HG03097 (cell line): ENCODE data around the gene UMODL1.

Experiments used
- ATAC-seq: cut with Tn5 transposase; IDR thresholded peaks from one replicate; pipeline ENCODE4 v1.9.1; 2021; ENCODE audit not compliant: unreplicated experiment, low FRiP score

The UMODL1 gene, protein sequence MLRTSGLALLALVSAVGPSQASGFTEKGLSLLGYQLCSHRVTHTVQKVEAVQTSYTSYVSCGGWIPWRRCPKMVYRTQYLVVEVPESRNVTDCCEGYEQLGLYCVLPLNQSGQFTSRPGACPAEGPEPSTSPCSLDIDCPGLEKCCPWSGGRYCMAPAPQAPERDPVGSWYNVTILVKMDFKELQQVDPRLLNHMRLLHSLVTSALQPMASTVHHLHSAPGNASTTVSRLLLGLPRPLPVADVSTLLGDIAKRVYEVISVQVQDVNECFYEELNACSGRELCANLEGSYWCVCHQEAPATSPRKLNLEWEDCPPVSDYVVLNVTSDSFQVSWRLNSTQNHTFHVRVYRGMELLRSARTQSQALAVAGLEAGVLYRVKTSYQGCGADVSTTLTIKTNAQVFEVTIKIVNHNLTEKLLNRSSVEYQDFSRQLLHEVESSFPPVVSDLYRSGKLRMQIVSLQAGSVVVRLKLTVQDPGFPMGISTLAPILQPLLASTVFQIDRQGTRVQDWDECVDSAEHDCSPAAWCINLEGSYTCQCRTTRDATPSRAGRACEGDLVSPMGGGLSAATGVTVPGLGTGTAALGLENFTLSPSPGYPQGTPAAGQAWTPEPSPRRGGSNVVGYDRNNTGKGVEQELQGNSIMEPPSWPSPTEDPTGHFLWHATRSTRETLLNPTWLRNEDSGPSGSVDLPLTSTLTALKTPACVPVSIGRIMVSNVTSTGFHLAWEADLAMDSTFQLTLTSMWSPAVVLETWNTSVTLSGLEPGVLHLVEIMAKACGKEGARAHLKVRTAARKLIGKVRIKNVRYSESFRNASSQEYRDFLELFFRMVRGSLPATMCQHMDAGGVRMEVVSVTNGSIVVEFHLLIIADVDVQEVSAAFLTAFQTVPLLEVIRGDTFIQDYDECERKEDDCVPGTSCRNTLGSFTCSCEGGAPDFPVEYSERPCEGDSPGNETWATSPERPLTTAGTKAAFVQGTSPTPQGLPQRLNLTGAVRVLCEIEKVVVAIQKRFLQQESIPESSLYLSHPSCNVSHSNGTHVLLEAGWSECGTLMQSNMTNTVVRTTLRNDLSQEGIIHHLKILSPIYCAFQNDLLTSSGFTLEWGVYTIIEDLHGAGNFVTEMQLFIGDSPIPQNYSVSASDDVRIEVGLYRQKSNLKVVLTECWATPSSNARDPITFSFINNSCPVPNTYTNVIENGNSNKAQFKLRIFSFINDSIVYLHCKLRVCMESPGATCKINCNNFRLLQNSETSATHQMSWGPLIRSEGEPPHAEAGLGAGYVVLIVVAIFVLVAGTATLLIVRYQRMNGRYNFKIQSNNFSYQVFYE

DNA sequence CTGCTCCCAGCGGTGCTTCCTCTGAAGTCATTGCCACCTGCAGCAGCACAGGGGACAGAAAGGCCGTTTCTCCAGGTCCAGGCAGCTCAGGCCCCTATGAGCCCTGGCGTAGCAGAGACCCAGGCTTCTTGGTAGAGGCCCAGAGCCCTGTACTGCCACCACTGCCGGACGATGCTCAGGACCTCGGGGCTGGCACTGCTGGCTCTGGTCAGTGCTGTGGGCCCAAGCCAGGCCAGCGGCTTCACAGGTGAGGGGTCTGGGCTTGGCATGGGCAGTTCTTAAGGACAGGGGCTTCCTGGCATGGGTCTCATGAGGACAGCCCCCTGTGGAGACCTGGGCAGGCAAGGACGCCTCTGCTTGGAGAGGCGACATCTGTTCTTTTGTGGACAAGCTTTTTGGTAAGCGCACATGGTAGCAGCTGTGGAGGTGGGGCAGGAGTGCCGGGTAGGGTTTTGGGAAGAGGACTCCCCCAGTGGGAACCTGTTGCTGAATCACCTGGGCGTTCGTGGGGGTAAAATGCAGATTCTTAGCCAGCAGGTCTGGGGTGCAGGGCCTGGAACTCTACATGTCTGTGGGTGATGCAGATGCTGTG is at the start of gene UMODL1:
Gene UMODL1 (plus strand): TSS at position 172 of the 592 bp plus-strand sequence. CDS start 0 bp downstream, at position 172.
- ATAC-seq = no peak

DNA sequence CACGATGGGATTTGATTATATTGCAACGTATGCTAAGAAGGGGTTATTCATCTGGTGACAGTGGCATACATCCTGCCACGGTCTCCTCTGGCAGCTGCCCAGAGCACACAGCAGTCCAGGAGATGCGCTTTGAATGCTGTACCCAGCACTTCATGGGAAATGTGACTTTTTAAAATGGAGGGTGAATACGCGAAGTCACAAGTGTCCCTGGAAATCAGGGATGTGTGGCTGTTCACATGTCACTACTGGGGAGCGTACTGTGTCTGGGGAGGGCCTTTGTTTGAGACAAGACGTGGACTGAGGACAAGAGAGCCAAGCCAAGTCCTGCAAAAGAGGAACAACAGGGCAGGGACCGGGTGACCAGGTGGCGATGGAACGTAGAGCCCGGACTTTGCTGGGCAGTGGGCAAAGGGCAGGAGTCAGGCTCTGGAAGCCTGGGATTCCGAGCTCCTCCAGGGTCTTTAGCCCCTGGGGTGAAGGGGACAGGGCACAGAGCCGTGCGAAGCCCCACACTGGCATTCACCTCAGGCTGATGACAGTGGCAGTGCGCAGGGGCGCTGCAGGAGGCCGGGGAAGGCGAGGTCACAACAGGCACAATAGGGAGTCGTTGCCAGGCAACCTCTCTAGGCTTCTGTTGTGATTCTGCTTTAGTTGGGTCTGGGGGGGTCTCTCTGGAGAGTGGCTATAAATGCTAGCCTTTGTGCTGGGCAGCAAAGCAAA is 49.6 kb upstream of the UMODL1 start:
- no peak for ATAC-seq

DNA sequence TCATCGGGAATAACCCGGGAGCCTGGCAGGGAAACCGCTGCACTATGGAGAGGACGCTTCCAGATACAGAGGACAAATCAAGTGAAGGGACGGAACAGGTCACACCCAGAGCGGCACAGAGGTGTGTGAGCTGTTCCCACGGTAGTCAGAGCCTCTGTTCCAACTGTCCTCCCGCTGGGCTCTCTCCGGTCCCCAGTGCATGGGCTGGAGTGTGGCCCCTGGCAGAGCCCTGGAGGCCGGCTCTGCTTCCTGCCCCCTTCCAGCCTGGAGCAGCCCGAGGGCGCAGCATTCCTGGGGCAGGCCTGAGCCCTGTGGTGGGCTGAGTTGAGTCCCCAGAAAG is 49.1 kb upstream of the UMODL1 start:
- ATAC-seq = no peak

DNA sequence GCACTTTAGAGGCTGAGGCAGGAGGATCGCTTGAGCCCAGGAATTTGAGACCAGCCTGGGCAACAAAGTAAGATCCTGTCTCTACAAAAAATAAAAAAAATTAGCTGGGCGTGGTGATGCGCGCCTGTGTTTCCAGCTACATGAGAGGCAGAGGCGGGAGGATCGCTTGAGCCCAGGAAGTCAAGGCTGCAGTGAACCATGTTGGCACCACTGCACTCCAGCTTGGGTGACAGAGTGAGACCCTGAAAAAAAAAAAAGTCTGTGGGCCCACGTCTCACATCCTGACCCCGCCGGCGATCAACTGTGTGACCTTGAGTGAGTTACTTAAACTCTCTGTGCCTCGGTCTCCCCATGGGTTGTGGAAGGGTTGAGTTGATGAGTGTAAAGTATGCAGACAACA is 48.2 kb upstream of the UMODL1 start:
- no peak for ATAC-seq

DNA sequence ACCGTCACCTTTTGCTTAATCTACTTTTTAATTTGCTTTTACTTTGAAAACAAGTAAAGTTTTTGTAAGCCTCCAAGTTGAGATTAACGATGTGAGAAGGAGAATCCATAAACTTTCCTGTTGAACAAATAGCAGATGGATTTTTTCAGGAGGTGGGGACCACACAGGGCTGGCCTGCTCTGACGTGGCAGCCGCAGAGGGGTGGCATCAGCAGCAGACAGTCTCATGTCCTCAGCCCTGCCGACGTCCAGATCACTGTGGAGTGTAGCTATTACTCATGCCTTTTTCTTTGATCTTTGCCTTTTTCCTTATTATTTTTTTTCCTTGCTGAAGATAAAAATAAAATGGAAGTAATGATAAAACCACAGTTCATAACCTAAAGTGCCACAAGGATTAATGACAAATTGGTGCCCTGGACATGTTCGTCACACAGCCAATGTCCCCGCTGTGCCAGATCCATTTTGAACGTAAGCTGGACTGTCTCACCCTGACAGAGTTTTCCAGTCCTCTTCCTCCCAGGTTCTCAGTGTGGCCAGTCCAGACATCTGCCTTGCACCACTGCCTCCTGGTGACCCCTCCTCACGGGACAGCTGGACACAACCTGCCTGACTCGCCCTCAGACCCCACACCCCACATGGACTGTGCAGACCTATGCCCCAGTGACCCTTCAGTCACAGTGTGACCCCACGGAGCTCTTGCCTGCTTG is 45.6 kb upstream of the UMODL1 start:
- no peak for ATAC-seq

DNA sequence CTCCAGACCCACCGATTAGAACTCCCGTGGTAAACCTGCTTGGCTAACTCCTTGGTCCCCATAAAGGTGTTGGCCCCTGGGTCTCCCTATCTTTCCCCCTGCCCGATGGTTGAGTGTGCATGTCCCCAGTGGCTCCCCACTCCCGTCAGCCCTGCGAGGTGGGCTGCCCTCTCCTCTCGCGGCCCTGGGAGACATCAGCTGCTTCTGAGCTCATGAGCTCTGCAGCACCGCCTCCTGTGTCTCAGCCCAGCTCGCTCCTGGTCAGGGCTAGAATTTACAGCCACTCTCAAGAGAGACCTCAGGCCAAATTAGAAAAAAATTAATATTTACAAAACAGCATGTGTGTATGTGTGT is 45.1 kb upstream of the UMODL1 start:
- ATAC-seq = no peak

DNA sequence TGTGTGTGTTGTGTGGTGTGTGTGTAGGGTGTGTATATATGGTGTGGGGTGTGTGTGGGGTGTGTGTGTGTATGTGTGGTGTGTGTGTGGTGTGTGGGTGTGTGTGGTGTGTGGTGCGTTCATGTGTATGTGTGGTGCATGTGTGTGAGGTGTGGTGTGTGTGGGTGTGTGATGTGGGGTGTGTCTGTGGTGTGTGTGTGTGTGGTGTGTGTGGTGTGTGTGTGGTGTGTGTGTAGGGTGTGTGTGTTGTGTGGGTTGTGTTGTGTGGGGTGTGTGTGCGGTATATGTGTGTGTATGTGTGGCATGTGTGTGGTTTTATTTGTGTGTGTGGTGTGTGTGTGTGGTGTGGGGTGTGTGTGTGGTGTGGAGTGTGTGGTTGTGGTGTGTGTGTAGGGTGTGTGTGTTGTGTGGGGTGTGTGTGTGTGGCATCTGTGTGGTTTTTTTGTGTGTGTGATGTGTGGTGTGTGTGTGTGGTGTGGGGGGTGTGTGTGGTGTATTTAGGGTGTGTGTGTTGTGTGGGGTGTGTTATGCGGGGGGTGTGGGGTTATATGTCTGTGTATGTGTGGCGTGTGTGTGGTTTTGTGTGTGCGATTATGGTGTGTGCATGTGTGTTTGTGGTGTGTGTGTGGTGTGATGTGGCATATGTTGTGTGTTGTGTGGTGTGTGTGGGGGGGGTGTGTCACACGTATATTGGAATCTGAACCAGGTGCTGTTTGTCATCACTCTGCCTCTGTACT is 43.9 kb upstream of the UMODL1 start:
- ATAC-seq = no peak

DNA sequence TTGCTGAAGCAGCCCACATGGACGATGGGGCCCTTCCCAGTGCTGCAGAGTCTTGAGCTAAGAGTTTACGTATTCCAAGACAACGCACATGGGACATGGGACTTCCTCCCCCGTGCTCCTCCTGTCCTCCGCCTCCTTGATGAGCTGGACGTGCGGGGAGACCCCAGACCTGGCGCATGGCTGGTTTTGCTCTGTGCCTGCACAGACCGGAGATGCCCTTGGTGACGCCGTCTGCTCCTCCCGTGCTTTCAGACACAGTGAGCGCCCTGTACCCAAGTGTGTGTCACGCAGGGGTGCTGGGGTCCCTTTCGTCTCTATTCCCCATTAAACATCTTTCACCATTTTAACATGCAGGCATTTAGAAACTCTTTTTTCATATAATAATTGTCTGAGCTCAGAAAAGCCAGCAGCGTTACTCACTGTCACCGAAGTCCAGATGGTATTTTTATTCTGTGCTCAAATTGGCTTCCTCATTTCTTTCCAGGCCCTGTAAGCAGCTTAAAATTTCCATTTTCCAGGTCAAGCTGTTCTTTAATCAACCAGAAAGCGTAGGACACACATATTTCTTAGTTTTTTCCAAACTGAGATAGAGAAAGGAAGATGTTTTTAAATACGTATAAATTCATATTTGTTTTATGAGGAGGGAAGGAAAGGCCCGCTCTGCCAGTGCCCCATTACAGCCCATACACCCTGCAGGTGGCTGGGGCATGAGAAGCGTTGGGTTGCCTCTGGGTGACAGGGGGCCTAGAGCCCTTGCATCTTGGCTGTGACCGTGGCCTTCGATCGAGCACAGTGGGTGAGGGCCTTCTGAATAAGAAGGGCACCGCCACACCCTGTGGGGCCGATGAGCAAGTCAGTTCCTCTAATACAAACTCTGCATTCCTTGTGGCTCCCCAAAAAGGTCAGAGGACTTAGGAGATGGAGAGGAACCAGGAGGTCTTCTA is 43.0 kb upstream of the UMODL1 start:
- no peak for ATAC-seq

DNA sequence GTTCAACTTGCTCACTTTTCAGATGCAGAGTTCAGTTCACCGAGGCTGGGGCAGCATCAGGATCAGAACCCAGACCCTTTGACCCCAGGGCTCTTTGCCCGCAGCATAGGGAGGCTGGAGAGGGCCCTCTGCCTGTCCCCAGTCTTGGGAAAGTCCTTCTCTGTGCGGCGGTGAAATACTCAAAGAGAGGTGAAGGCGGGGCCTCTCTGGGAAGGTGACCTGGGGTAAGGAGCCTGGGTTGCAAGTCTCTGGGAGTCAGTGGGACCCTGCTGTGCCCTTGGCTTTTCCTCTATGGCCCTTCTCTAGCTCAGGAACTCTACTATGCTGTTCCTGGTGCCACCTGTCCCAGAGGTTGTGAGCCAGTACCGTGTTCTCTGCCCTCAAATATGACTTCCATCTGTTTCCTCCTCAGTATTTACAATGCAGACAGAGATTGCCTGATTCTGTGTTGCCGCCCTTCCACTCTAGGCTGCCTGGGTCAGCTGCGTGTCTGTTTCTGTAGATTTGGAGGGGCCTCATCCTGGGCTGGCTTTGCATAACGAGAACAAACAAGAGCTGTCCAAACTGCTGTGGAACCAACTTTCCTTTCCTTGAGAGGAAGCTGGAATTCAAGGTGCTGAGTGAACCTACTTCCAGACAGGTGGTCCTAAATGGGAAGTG is 42.2 kb upstream of the UMODL1 start:
- ATAC-seq = no peak

DNA sequence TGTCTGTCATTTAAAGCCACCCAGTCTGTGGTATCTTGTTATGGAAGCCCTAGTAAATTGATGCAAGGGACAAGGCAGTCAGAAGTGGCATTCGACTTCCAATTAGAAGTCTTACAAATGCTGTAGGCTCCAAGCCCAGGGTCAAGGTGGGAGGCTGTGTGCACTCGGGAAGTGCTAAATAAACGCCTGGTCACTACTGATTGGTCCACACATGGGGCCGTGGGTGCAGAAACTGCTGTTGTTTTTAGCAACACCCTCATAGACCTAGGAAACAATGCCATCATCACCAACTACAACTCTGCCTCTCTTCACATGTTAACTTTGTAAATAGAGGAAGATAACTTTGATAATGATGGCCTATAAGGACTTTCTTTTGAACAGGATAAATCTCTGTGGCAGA is 40.8 kb upstream of the UMODL1 start:
- no peak for ATAC-seq

DNA sequence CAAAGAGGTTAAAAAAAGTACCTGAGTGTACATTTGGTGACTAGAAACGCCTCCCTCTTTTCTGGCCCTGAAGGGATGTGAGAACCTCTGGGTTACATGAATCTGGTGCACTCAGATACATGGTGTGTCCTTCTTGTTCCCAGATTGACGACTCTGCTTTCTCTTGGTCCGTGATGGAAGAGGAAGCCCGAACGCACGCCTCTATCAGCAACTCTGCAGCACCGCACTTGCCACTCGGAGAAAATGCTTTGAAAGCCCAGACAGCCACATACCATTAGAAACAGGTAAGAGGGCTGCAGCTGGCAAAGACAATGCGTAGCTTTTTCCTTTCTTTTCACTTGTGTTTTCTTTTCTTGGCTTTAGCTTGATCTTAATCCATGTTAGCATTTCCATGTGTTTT is 39.9 kb upstream of the UMODL1 start:
- no peak for ATAC-seq

DNA sequence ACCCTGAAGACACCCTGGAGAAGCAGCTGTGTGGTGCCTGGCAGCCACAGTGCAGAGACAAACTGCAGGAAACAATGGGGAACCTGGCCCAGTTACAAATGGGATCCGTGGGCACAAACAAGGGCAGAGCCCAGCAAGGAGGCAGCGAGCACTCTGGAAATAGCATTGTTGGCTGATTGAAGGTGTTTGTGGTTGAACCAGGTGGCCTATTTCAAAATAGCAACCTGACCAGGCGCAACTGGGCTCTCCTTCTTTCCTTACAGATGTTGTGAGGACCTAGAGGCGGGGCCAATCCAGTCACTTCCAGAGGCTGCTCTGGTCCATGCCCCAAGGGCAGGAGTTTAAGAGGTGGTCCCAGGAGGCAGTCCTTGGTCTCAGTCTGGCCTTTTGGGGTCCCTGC is 39.3 kb upstream of the UMODL1 start:
- ATAC-seq = no peak

DNA sequence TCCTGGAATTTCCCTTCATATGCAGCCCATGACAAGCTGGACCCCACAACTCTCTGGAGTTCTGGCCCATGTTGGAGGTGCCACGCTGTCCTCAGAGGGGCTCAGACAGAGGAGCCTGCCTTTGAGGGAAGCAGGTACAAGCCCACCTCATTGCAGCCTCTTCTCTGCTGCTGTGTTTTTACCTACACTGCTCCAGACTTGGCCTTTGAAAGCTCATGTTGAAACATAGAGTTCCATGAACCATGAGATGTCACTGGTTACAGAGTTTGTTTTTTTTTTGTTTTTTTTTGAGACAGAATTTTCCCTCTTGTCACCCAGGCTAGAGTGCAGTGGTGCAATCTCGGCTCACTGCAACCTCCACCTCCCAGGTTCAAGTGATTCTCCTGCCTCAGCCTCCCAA is 38.9 kb upstream of the UMODL1 start:
- no peak for ATAC-seq

DNA sequence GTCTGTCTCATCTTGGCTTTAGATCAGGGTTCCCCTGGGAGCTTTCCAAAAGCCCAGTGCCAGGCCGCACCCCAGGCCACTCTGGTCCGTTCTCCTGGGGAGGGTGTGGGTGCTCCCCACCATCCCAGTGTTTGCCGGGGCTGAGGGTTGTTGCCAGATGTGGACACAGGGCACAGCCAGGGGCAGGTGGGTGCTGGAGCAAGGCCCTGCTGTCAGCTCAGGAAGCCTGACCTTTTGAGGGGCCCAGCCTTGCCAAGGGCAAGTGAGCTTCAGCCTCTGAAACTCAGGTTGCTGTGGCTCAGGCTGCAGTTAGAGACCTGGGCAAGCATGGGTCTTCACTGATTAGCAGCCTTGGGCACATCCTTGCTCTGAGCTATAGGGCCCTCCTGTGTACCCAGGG is 38.1 kb upstream of the UMODL1 start:
- ATAC-seq = no peak

DNA sequence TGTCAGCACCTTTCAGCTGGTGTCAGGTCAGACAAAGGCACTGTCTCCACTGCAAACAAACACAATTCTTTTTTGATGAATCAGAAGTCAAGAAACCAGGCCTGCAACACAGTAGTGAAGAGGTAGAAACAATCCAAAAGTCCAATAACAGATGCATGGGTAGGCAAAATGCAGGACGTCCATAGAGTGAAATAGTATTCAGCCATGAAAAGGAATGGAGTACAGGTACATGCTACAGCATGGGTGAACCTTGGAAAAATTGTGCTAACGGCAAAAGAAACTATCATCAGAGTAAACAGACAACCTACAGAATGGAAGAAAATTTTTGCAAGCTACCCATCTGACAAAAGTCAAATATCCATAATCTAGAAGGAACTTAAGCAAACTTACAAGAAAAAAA is 34.8 kb upstream of the UMODL1 start:
- no peak for ATAC-seq

DNA sequence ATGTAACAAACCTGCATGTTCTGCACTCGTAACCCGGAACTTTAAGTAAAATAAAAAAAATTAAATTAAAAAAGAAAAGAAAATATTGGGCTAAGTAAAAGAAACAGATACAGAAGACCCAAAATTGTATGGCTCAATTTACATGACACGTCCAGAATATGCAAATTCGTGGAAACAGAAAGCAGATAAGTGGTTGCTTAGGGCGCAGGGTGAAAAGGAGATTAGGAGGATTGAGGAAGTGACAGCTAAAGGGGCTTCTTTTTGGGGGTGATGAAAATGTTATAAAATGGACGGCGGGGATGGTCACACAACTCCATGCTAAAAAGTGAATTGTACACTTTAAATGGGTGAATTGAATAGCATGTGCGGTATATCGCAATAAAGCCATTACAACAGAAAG is 33.6 kb upstream of the UMODL1 start:
- no peak for ATAC-seq

DNA sequence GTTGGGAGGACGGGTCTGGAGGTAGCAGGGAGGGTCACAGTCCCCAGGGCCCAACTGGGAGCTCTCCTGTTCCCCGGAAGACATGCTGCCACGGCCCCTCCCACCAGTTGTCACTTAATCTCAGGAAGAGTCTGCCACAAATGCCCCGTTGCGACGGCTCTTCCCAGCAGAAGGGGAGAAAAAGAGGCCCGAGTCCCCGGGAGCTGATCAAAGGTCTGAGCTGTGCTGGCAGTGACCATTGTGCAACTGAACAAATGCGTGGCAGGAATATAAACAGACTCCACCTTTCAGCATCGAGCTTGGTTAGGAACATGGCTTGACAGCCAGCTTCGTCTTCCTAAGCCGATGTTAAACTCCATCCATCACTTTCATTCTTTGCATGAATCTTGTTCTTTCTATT is 33.2 kb upstream of the UMODL1 start:
- no peak for ATAC-seq
